Activated CD4-positive, alpha-beta T cell treated with anti-CD3 and anti-CD28 coated beads, Interleukin-2, Interleukin-6, amounts not matched to agents 100 ng/mL and 50 ng/mL, durations not matched to agents 16 hours and 8 hours (primary cell): ENCODE results near the gene MUC6.

Source experiments
- DNase-seq: peaks from one replicate; pipeline ENCODE4 v3.0.0-alpha.2; 2020

MUC6 gene

GRCh38 chr11:1006762-1007161, 29.8 kb downstream of the MUC6 start:
- DNase-seq, result no peak

- no peak for DNase-seq
Observed at GRCh38 chr11:1005928-1006327, 30.6 kb downstream of the MUC6 start.

- DNase-seq, result no peak
Observed at GRCh38 chr11:1003159-1003558, 33.4 kb downstream of the MUC6 start.

- no peak for DNase-seq
Observed at GRCh38 chr11:1002406-1002984, 34.0 kb downstream of the MUC6 start.

DNA sequence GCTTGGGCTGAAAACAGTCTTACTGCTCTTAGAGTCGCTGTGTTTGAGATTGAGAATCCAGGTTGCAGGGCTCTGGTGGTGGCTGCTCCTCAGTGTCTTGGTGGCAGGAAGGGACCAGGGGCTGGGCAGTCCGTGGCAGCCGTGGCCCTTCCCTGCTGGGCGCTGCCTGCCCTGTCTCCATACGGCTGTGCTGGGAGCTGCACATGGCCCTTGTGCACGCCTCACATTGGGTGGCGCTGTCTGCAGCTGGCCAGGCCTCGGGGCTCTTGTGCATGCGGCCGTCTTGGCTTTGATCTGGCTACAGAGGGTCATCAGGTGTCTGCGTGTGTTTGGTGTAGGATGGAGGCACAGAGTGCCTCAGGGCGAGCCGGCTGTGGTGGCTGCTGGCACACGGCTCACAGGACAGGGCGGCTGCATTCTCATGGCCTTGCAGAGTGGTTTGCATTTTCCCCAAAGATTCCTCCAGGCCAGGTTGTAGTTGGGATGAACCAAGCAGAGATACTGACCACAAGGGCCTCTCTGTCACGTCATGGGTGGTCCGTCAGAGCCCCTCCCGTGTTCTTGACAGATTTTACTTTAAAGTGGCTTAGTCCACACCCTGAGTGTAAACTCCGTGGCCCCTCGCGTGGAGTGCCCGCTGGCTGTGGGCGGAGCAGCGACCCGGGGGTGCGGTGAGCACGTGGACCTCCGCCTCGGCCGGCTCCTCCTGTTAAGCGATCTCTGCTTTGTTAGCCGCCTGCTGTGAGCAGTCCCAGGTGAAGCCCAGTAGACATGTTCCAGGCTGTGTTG, 34.7 kb downstream of the MUC6 start:
- no peak for DNase-seq

GRCh38 chr11:1000357-1001278, 35.9 kb downstream of the MUC6 start:
- DNase-seq, result no peak

DNA sequence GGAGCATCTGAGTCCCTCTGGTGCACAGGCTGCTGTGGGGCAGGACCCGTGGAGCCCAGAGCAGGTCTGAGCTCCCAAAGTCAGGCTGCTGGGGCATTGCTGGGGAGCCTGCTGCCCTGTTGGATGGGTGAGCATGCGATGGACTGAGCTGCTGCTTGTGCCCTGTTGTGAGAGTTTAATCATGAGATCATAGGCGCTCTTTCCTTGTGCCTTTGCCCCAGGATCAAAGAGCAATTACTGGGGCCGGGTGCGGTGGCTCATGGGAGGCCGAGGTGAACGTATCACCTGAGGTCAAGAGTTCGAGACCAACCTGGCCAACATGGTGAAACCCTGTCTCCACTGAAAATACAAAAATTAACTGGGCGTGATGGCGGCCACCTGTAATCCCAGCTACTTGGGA, 37.5 kb downstream of the MUC6 start:
- DNase-seq, result no peak

GRCh38 chr11:997907-998306, 38.6 kb downstream of the MUC6 start:
- no peak for DNase-seq

- no peak for DNase-seq
Observed at GRCh38 chr11:996681-997080, 39.8 kb downstream of the MUC6 start.

- DNase-seq, result no peak
Observed at GRCh38 chr11:995752-996420, 40.6 kb downstream of the MUC6 start.

- no peak for DNase-seq
Observed at GRCh38 chr11:995044-995751, 41.3 kb downstream of the MUC6 start.

DNA sequence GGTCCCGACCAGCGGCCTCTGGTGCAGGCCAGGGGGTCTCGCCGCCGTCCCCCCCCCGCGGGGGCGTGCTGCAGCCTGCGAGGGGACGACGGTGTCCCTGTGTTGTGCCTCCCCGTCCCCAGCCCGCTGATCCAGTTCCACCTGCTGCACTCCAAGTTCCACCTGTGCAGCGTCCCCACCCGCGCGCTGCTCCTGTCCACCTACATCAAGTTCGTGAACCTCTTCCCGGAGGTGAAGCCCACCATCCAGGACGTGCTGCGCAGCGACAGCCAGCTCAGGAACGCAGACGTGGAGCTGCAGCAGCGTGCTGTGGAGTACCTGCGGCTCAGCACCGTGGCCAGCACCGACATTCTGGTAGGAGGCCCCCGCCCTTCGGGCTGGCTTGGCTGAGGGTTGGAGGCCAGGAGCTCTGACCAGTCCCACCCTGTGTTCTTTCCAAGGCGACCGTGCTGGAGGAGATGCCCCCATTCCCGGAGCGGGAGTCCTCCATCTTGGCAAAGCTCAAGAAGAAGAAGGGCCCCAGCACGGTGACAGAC, 42.8 kb downstream of the MUC6 start:
- DNase-seq, result no peak

DNA sequence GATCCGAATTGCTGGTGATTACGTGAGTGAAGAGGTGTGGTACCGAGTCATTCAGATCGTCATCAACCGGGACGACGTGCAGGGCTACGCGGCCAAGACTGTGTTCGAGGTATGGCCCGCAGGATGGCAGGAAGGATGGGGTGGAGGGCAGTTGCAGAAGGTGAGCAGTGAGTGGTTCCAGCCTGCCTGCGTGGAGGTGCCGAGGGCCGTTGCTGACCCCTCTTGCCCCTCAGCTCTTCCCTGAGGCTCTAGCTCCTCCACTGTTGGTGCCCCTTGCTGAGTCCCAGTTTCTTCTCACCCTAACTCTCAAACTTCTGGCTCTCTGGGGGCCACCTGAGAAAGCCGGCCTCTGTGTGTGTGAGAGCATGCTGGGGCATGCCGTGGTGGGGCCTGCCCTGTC, 43.9 kb downstream of the MUC6 start:
- no peak for DNase-seq

- DNase-seq, result no peak
Observed at GRCh38 chr11:991711-992307, 44.7 kb downstream of the MUC6 start.

DNA sequence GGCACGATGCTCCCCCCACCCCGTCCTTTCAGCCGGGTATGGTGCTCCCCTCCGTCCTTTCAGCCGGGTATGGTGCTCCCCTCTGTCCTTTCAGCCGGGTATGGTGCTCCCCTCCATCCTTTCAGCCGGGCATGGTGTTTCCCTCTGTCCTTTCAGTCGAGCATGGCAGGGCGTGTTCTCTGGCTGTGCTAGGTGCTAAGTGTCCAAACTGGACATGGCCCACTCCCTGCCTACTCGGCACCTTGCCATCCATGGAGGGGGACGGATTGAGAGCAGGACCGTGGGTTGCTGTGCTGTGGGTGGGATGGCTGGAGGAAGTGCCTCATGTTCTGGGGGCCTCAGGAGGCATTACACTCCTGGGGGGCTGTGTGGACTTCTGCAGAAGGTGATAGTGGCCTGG, 45.5 kb downstream of the MUC6 start:
- no peak for DNase-seq

GRCh38 chr11:990101-990500, 46.4 kb downstream of the MUC6 start:
- no peak for DNase-seq

DNA sequence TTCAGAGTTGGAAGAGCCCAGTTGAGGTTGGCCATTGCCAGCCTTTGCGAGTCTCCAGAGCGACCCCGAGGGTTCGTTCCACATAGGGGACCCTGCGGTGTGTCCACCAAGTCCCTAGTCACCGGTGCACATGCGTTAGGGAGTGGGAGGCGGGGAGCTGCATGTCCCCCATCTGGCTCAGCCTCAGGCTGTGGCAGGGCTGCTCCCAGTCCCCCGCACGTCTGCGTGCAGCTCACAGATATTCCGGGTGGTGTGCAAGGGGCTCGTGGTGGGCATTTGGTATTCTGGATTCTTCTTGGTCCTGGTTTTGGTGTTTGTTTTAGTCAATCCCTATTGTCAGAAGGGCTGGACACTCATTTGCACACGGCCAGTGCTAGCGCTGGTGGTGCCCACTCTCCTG, 48.8 kb downstream of the MUC6 start:
- DNase-seq, result no peak

DNA sequence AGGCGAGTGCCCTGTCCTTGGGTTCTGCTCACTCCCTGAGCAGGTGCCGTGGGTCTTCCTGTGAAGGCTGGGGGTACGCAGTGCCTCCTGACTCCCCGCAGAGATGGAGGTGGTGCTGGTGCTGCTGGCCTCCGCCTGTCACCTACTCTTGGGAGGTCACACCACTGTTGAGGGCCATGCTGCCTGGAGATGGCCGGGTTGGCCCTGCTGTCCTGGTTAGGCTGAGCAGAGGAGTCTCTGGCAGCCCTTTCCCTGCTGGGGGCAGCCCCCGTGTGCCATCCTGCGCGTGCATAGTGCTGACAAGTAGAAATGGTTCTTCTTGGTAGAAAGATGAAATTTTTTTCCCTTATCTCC, 49.6 kb downstream of the MUC6 start:
- no peak for DNase-seq

DNA sequence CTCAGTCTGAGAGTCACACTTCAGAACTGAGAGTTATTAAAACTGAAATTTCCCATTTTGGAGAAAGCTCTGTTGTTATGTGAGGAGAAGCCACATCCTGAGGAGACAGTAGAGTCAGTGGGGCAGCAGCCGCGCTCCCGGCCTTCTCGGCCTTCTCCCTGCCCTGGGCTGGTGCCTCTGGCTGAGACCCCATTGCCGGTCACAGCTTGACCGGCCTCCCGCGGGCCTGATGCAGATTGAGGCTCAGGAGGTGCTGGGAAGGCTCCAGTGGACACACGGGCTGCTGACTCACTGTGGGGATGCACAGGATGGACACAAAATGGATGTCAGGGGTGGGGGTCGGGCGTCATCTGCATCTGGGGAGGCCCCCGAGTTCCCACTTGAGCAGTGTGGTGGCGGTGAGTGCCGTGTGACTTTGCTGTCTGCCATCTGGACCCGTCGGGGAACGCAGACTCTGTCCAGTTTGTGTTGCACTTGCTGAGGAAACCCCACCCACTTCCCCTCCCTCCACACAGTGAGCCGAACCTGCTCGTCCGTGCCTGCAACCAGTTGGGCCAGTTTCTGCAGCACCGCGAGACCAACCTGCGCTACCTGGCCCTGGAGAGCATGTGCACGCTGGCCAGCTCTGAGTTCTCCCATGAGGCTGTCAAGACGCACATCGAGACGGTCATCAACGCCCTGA, 50.1 kb downstream of the MUC6 start:
- DNase-seq, result no peak

DNA sequence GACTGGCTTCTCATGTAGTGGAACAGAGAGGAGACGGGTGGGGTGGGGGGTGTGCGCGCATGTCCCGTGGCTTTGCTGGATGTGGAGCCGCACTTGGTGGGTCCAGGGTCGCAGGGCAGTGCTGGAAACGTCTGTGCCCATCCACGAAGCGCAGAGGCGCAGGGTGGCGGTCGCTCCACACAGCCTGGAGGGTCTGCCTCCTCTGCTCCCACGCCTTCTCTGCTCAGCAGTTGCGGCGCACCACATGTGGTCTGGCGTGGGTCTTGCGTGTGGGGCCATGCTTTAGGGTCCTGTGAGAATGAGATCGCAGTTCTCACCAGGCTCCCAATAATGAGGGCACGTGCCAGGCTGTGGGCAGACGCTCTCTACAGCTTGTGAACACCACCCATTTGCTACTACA, 50.7 kb downstream of the MUC6 start:
- DNase-seq, result no peak

DNA sequence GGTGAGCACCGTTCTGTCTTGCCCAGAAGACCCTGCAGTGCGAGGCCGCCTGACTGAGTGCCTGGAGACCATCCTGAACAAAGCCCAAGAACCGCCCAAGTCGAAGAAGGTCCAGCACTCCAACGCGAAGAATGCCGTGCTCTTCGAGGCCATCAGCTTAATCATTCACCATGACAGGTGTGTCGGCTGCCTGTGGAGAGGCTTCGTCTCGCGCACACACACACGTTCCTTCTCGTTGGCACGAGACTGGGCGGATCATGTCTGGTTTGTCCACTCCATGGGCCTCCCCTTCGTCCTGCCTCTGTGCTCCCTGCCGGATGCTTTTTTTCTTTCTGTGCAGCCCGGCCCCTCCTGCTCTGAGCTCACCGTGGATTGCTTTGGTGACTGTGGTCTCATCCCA, 51.1 kb downstream of the MUC6 start:
- no peak for DNase-seq
